Prostate gland (tissue), 2 donors: ENCODE results near the gene RFXANK.

Experiments used
- POLR2A ChIP-seq: fragments of 450-650 bp; IDR thresholded peaks from one replicate; pipeline ENCODE4 v1.6.1; 2016; ENCODE audit warnings: antibody characterized with exemption, mild to moderate bottlenecking
- POLR2AphosphoS5 ChIP-seq: sonication (generic); formaldehyde crosslinking; IDR thresholded peaks from one replicate; pipeline ENCODE4 v1.6.1; 2017; ENCODE audit warnings: antibody characterized with exemption
- TF ChIP-seq, protein P1 (sequence below), 4 experiments: fragments of 200-600 bp in 2 of 4; fragments of 450-650 bp in 2 of 4; sonication (generic) in 2 of 4; IDR thresholded peaks; 1 replicate in 3 of 4; 2 replicates in 1 of 4; pipeline ENCODE4 v1.5.1; 2016 to 2019; ENCODE audit warnings: antibody characterized with exemption in 4 of 4, mild to moderate bottlenecking in 2 of 4, moderate library complexity in 2 of 4

GRCh38 chr19:19162495-19162894 is 29.6 kb upstream of the RFXANK start:
- TF ChIP-seq, protein P1, sequence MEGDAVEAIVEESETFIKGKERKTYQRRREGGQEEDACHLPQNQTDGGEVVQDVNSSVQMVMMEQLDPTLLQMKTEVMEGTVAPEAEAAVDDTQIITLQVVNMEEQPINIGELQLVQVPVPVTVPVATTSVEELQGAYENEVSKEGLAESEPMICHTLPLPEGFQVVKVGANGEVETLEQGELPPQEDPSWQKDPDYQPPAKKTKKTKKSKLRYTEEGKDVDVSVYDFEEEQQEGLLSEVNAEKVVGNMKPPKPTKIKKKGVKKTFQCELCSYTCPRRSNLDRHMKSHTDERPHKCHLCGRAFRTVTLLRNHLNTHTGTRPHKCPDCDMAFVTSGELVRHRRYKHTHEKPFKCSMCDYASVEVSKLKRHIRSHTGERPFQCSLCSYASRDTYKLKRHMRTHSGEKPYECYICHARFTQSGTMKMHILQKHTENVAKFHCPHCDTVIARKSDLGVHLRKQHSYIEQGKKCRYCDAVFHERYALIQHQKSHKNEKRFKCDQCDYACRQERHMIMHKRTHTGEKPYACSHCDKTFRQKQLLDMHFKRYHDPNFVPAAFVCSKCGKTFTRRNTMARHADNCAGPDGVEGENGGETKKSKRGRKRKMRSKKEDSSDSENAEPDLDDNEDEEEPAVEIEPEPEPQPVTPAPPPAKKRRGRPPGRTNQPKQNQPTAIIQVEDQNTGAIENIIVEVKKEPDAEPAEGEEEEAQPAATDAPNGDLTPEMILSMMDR (IDR thresholded peaks at IDR 0.05): no peak
- TF ChIP-seq POLR2AphosphoS5: no peak
- TF ChIP-seq POLR2A: no peak
